DMS153 treated with DMSO at 0.1 percent for 48 hours (cell line): ENCODE measurements around the gene WNT8B.

Source experiments
- DNase-seq: peaks from one replicate; lab custom pipeline; 2025; ENCODE audit not compliant: unreplicated experiment; lab: John Stamatoyannopoulos, UW

Gene WNT8B

DNA sequence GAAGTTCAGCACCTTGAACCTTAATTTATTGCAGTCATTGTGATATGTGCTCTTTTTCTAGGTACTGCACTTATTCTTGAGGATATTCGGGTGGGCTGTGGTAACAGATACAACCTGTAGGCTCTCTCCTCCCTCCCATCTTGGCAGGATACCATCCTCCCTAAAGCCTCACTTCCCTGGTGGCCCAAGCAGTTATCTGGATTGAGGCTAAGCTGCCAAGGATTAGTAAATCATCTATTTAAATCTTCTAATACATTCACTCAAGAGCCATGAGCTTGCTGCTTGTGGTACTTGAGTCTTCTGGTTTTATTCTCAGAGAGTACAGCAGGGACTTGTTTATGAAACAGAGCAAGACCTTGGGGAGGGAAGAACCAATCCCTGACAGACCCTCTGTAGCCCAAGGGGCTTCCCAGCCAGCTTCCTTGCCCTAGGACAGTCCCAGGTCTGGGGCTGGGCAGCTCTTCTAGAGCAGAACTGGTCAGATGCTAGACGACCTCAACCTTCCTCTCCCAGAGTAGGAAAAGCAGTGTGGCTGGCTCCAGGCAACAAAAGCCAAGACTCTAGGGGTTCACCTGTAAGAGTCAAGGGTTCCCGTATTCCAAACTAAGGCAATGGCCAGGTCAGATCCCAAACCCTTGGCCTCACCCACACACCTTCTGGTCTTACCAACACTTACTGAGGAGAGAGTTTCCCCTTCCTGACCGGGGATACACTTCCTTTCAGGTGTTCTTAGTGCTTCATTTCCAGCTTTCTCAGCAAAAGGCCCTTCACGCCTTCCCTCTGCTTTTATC lies 21.3 kb downstream of the WNT8B start:
- DNase-seq: no peak

DNA sequence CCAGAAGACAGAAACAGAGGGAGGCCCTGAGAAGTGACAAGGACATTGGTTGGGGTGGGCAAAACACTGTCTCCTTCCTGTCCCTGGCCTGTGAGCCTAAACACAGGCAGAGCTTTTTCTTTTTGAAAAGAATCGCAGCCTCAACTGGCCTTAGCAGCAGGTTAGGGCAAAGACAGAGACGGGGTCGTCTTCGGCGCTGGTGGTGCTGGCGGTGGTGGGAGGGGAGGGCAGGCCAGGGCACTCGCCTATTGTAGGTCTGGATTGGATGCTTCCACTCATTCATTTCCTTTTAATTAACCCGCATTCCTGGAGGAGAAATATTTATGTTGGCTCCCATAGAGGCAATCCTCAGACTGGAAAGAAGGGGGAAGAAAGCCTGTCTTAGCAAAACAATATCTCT lies 22.6 kb downstream of the WNT8B start:
- DNase-seq: no peak

DNA sequence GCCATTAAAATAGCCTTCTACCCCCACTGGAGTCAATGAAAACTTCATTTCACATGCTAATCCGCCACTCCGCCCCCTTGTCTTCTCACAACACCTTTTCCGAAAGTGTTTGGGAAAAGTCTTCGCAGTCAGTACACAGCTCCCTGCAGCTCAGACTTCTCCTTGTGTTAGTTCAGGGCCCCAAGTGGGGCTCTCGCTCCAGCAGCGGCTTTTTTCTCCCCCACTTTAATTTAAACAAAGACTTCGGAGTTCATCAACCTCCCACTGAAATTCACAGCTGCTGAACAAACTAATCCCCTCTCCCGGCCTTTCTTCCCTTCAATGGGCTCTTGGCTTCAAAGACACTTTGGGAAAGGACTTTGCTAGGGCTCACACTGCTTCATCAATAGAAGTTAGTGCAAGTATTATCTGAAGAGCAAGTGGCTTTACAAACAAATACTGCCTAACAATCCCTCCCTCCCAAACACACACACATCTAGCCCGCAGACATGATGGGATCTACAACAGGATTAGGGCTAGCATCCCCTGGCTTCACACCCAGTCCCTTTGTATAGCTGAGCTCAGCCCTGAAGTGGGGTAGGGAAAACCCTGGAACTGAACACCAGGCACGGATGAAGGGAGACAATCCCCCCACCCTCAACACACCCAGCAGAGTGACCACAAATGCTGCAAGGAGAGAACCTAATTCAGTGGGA lies 23.1 kb downstream of the WNT8B start:
- DNase-seq: no peak

DNA sequence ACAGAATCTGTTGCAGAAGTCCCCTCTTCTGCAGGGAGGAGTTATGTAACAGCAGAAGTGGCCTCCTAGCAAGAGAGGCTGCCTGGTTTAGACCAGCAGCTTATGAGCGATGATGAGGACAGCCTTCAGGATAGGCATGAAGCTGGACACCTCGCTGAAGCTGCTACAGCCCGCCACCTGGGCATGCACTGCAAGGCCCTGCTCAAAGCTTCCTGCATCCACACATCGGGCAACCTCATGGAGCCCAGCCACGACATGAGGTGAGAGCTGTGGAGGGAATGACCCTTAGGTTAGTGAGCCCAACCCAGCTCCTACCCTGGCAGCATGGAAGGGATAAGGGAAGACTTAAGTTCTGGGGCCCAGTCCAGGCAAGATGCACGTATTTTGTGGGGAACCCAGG lies 24.7 kb downstream of the WNT8B start:
- DNase-seq: no peak

DNA sequence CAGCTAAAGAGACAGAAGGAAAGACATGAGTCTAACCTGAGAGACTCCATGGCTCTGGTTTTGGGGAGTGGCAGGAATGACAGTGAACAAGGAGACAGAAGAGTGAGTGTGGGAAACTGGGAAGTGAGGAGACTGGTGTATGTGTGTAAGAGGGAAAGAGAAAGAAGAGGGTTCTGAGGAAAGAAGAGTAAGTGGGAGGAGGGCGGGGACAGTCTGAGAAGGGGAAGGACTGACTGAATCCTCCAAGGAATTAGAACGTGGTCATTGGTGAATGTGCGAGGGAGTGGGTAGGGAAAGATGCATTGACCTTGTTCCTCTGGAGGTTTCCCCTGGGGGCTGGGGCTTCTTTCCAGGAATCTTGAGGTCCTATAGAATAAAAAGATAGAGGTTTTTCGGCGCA lies 26.6 kb downstream of the WNT8B start:
- DNase-seq: no peak

DNA sequence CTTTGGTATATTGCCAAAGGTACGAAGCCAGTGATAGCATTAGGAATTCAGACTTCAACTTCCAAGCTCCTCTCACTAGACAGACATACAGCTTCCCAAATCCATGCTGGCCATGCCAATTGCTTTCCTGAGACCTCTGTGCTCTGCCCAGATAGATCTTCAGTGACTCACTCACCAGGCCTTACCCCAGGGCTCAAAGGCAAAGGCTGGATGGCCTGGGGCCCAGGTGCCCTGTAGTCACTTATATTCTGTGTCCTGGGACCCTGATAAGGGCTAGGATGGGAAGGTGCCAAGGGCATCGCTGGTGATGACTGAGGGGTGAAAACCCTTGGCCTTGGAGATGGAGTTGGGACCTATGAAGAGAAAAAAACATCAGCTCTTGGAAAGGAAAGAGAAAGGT lies 27.7 kb downstream of the WNT8B start:
- DNase-seq: no peak

DNA sequence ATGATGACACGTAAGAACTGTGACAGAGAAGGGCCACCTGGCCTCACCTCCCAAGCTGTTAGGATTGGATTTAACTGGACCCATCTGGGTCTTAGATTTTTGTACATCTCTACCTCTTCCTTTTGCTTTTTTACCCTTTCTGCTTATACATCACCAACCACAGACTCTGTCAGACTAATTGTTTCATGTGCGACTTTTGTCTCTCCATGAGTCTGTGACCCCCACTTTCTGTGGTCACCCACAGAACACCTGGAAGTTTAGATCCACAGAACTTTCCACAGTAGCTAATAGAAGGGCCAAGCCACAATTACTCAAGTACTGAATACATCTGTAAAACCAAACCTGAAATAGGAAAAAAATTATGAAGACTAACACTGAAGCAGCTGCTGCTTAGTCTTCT lies 33.8 kb downstream of the WNT8B start:
- no peak for DNase-seq

DNA sequence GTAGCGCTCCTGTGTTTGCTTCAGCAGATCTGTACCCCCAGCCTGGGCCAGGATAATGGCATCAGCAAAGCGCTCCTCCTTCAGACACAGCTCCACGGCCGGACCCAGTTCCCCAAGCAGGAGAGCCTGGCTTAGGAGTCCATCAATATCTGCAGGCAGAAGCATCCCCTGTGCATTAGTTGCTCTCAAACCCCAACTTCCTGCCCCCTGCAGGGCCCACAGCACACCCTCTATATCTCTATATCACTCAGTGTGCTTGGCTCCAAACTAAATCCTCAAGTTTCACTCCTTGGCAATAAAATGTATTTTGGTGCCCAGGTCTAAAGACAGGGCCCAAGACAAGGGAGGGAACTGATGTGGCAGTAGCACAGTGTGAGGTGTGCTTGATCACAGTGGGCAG lies 35.2 kb downstream of the WNT8B start:
- DNase-seq: no peak

DNA sequence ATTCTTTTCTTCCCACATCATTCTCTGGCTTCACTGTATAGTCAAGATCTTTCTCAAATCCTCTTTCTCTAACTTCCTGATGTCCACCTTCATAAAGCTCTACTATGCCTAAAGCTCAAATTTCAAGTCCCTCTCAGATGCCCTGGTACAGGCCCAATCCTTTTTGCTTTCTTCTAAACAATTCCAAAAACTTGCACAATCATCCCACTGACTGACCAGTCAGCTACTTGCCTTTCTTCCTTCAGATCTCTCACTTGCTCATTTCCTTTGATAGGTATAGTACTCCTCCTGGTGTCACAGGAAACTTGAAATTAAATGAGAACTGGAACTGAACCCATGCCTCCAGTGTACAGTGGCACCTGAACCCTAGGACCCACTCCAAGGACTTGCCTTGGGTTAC lies 38.6 kb downstream of the WNT8B start:
- no peak for DNase-seq

DNA sequence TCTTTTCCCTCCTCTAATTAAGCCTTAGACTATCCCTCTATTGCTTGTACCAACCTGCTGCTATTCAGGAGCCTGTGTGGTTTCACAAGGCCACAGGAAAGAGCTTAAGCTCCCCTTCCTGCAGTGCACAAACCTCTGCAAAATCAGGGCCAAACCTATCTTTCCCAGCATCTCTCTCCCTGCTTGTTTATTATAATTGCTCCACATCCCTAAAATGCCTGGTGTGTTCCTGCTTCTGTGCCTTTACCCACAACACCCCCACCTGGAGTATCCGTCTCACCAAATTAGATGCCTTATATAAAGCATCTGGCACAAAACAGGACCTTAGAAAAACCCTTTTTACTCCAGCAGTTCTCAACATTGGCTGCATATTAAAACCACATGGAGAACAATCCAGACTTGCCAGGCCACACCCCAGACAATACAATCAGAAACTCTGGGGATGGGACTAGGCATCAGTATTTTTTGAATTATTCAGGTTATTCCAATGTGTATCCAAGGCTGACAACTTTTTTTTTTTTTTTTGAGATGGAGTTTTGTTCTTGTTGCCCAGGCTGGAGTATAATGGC lies 40.2 kb downstream of the WNT8B start:
- no peak for DNase-seq

DNA sequence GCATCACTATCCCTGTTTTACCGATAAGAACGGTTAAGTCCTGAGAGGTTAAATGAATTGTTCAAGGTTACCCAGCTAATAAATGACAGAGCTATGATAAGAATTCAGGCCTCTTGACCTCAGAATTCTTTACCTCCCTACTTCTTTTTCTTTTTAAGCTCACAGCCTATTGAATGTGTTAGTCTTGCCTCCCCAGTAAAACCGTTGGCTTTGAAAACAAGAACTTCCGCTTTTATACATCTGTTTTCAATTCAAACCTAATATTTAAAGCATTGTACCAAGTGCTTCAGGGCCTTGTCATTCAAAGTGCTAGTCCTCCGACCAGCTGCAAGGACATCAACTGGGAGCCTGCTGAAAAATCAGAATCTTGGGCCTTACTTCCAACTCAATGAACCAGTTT lies 41.3 kb downstream of the WNT8B start:
- no peak for DNase-seq

DNA sequence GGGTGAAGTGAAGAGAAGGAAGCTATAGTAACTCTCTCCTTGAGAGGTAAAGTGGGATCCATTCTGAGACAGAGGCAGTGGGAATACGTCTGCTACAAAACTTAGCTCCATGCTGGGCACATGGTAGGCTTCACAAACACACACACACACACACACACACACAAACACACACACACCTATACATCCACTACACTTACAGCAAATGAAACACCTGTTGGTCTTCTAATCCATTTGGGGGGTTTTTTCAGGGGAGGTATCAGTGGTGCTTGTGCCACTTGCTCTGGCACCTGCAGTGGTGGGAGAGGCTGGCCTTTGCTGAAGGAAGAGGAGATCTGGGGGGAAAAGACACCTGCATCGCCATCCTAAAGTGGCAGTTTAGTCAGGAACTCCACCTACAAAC lies 42.4 kb downstream of the WNT8B start:
- no peak for DNase-seq

DNA sequence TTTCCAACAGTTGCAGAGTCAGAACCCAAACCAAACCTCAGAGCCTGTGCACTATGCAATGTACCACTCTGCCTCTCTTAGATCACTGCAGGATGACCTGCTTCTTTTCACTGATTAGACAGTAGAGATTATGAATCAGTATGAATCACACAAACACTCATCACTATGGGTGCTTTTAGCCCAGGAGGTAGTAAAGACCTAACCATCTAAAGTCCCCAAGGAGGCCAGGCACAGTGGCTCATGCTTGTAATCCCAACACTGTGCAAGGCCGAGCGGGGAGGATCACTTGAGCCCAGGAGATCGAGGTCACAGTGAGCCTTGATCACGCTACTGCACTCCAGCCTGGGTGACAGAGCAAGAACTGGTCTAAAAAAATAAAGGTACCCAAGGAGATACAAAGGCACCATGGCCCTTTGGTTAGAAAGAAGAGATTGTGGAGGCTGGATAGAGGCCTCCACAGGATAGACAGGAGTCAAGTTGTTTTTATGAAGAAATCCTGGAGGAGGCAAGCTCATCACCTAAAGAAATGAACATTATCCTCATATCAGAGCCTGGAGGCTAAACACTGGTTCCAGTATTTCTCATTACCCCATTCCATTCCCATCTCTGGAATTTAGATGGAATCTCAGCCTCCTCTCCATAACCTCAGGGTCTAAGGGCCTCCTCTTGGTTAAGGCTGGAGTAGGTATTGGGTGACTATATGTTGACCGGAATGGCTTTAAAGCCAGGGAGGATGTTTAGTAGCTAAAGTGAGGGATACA lies 44.0 kb downstream of the WNT8B start:
- no peak for DNase-seq

DNA sequence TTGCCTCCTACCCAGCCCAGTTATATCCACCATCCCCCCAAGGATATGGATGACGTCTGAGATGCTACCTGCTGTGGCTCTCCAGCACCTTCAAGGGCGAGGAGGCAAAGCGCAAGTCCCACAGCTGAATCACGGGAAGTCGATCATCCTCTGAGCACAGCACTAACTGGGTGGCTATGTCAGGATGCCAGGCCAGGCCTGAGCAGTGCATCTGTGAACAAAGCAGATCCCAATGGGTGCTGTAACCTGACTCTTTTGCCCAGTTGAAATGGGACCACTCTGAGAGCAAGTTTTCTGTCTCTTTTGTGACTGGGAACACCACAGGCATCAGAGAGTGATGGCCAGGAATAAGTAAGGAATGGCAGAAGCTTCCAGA lies 44.5 kb downstream of the WNT8B start:
- no peak for DNase-seq

DNA sequence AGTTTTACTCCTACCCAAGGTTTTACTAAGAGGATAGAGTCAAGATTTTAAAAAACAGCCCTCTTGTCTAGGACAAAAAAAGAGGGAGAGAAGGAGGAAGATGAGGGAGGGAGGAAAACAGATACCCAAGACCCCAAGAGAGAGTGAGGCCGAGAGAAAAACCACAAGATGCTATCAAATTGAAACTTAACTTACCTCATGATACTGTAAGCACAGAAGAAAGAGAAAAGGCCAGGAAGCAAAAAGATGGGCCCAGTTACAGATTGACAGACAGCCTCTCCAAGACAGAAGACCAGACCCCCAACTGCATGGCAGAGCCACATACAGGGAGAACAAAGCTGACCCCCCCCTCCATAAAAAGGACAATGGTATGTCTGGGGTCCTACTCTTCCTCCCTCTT lies 45.5 kb downstream of the WNT8B start:
- DNase-seq: no peak

DNA sequence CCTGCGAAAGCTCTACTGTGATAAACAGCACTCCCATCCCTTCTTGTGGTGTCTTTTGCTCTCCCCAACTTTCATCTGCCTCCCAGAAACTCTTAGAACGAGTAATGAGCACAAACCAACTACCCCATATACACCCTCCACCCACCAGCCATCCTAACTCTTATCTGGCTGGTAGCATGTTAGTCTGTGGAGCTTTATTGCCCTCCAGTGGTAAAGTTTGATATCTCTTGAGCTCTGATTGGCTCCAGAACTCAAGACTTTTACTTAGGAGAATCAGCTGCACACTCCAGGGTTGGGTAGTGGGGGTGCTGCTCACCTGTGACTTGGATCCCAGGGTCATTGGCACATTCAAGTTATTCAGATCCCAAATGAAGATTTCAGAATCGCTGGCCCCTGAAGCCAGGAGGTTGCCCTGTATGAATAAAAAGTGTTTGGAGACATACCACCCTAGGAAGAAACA lies 45.9 kb downstream of the WNT8B start:
- peak; percentile 23 for DNase-seq

DNA sequence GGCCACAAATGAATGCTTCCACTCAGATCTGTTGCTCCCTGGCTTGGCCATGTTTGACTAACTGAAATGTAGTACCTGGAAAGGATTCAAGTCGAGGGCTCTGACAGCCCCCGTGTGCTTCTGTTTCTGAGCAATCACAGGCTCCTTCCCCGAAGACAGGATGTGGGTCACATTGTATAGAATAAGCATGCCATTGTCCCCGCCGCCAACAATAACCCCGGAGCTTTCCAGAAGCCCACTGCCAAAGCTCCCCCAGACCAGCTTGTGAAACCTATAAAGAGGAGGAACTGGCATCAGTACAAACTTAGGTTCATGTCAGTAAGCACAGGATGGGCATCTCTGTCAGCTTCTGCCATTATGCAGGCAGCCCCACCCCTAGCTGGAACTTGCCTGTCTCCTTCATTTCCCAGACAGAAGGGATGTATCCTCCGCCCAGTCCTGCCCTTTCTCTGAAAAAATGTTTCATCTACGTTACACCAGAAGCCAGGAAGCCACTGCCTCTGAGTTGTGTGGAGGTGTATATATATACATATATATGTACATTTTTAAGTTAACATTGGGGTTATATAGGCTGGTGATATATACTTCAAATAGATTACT lies 46.5 kb downstream of the WNT8B start:
- DNase-seq: no peak

DNA sequence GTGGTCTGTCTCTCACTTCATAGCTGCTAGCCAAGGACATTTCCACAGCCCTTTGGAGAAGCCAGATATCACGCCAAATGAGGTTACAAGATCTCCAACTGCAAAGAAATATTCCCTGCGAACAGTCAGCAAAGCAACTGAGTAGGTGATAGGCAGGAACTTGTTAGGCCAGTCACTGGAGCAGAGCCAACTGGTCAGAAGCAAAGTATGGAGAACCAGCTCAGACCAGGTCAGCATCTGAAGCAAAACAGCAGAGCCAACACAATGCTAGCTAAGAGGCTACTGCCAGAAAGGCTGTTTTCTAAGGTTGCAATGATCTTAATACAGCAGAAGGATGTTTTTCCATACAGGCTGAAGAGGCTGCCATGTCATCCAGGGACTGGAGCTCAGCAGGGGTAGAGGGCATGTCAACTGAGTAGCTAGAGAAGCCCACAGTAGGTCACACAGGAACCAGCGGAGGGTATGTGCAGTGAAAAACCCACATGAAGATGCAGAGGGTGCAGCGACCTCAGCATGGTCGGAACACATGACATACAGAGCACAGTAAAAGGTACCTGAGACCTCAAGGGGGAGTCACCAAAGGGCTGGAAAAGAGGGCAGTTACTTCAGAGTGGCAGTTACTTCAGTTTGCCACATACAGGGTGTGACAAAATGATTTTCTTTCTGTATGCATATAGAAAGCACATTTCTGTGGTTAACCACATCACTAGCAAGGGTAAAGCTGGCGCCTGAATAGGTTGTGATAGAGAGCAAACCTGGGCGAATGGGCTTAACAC lies 47.9 kb downstream of the WNT8B start:
- no peak for DNase-seq

DNA sequence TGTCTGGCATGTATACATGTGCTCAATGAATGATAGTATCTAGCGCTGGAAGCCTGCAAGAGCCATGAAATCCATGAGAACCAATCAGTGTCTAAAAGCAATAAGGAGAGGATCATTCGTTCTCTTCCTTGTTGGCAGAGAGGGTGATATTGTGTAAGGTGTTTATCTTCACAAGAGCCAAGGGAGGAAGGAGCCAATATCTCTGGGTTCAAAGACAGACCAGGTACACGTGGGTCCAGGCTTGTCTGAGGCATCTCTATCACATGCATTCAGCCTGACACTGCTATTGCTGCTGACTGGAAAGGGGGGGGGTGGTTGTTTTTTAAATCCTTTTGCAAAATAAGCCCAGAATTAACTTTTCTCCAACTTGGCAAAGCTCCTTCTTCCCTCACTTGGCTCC lies 52.8 kb downstream of the WNT8B start:
- DNase-seq: no peak

DNA sequence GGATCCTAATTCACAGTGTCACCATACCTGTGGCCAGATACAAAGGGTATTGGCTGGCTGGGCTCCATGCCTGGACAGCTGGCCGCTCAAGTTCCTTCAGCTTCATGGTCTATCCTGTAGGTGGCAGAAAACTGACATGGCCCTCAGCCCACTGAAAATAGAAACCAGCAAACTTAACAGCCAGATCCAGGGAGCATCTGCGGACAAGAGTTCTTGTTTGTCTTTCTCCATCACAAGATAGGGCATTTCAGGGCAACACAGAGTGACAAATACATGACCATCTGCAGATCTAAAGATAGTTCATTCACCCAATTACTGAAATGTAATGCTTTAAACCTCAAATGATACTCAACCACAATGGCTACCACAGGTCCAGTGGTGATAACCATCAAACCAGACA lies 54.0 kb downstream of the WNT8B start:
- no peak for DNase-seq
